HCT116 (cell line): ENCODE data around the gene TMEM254. TPM values are rescaled to one million over a fixed set of nuclear protein-coding genes. Genes with fewer than 3 reads are reported as not detected.

Experiments
- ATAC-seq: fragments of 200-7000 bp; cut with Tn5 transposase; 2 replicates; pipeline ENCODE4 v1.9.1; 2020; ENCODE audit warnings: mild to moderate bottlenecking, moderate library complexity
- BruUV-seq: library from RNA; stranded (reverse); fragments of 400-500 nt; replicated peaks from 2 replicates; lab custom pipeline; 2021; lab: Mats Ljungman, UMichigan
- CTCF ChIA-PET: fragments of 300-600 bp; sonication (Branson Sonifier 250); formaldehyde crosslinking; loops from one replicate; lab custom pipeline; 2021; ENCODE audit warnings: antibody characterized with exemption; lab: Charles Lee
- POLR2A ChIA-PET: fragments of 300-600, 350-600 bp; sonication (Branson Sonifier 250); formaldehyde crosslinking; loops from one replicate; lab custom pipeline; 2021; ENCODE audit warnings: antibody characterized with exemption; lab: Charles Lee
- RAD21 ChIA-PET, 2 experiments: fragments of 300-600 bp; sonication (Branson Sonifier 250); formaldehyde crosslinking; loops; one replicate each; lab custom pipeline; 2023; ENCODE audit warnings: low total read pairs in 2 of 2; ENCODE audit not compliant: uncharacterized antibody in 2 of 2, unreplicated experiment in 2 of 2, low non-redundant PET in 1 of 2; lab: Charles Lee
- DNase-seq: peaks from one replicate; pipeline ENCODE4 v3.0.0-alpha.2; 2010; ENCODE audit warnings: low read depth, low spot score
- H2AFZ ChIP-seq: fragments of 200-600 bp; shearing (Covaris generic), sonication (generic); 2 replicates; pipeline ENCODE4 v1.6.1; 2017; ENCODE audit warnings: low read depth, mixed run types, mixed read lengths, antibody characterized with exemption, low read length; ENCODE audit not compliant: poor library complexity, severe bottlenecking
- H3K27ac ChIP-seq: 2 replicates; pipeline ENCODE4 v1.5.1; 2012; ENCODE audit warnings: low read depth, low read length
- H3K27me3 ChIP-seq: fragments of 200-600 bp; sonication (generic); 2 replicates; pipeline ENCODE4 v1.6.1; 2016; ENCODE audit warnings: mixed run types, low read length, mixed read lengths; ENCODE audit not compliant: insufficient read depth
- H3K36me3 ChIP-seq, 2 experiments: fragments of 200-500 bp in 1 of 2; fragments of 200-600 bp in 1 of 2; sonication (Bioruptor generic) in 1 of 2; sonication (generic) in 1 of 2; 2 replicates each; pipeline versions ENCODE4 v1.5.1 to v1.6.1; 2014 to 2016; ENCODE audit warnings: low read length in 2 of 2, inconsistent platforms in 1 of 2, mixed read lengths in 1 of 2, mixed run types in 1 of 2; ENCODE audit not compliant: insufficient read depth in 2 of 2, control insufficient read depth in 1 of 2
- H3K4me1 ChIP-seq, 2 experiments: fragments of 200-600 bp in 1 of 2; sonication (generic) in 1 of 2; 2 replicates each; pipeline versions ENCODE4 v1.5.1 to v1.6.1; 2012 to 2017; ENCODE audit warnings: low read length in 2 of 2, inconsistent platforms in 1 of 2, mild to moderate bottlenecking in 1 of 2, mixed read lengths in 1 of 2, mixed run types in 1 of 2, moderate library complexity in 1 of 2; ENCODE audit not compliant: insufficient read depth in 2 of 2, control insufficient read depth in 1 of 2
- H3K4me2 ChIP-seq: fragments of 200-600 bp; sonication (generic); 2 replicates; pipeline ENCODE4 v1.6.1; 2017; ENCODE audit warnings: mixed run types, low read length, mixed read lengths
- H3K4me3 ChIP-seq, 2 experiments: fragments of 200-600 bp in 1 of 2; sonication (generic) in 1 of 2; replicated peaks in 1 of 2; 2 replicates each; pipeline ENCODE4 v1.5.1; 2011 to 2016; ENCODE audit warnings: low read length in 2 of 2, control low read depth in 1 of 2, low read depth in 1 of 2, mild to moderate bottlenecking in 1 of 2, mixed read lengths in 1 of 2, mixed run types in 1 of 2
- H3K79me2 ChIP-seq: fragments of 200-600 bp; sonication (generic); 2 replicates; pipeline ENCODE4 v1.6.1; 2017; ENCODE audit warnings: mild to moderate bottlenecking, mixed run types, low read length, moderate library complexity, mixed read lengths; ENCODE audit not compliant: insufficient read depth
- H3K9ac ChIP-seq: fragments of 200-600 bp; sonication (generic); 2 replicates; pipeline ENCODE4 v1.6.1; 2016; ENCODE audit warnings: low read length, mixed read lengths
- H3K9me2 ChIP-seq: fragments of 200-600 bp; sonication (generic), shearing (Covaris generic); 2 replicates; pipeline ENCODE4 v1.6.1; 2017; ENCODE audit warnings: mixed run types, mild to moderate bottlenecking, moderate library complexity; ENCODE audit not compliant: insufficient read depth
- H3K9me3 ChIP-seq, 2 experiments: fragments of 200-500 bp in 1 of 2; fragments of 200-600 bp in 1 of 2; sonication (Bioruptor generic) in 1 of 2; sonication (generic) in 1 of 2; 2 replicates each; pipeline ENCODE4 v1.6.1; 2014 to 2017; ENCODE audit warnings: low read length in 2 of 2, mixed read lengths in 2 of 2, inconsistent platforms in 1 of 2, low read depth in 1 of 2, mild to moderate bottlenecking in 1 of 2, mixed run types in 1 of 2, moderate library complexity in 1 of 2; ENCODE audit not compliant: control insufficient read depth in 1 of 2, insufficient read depth in 1 of 2
- H4K20me1 ChIP-seq: fragments of 200-600 bp; sonication (generic), shearing (Covaris generic); 2 replicates; pipeline ENCODE4 v1.6.1; 2017; ENCODE audit warnings: mixed run types, mild to moderate bottlenecking, moderate library complexity; ENCODE audit not compliant: insufficient read depth
- CBX3 ChIP-seq: IDR thresholded peaks from 2 replicates; pipeline ENCODE4 v1.6.1; 2012; ENCODE audit warnings: low read depth
- CEBPB ChIP-seq: IDR thresholded peaks from 2 replicates; pipeline ENCODE4 v1.6.1; 2012; ENCODE audit warnings: low read depth
- EZH2 ChIP-seq: fragments of 200-600 bp; sonication (generic); IDR thresholded peaks from 2 replicates; pipeline ENCODE4 v1.6.1; 2017; ENCODE audit warnings: antibody characterized with exemption, mixed run types
- SIN3A ChIP-seq: IDR thresholded peaks from 2 replicates; pipeline ENCODE4 v1.6.1; 2012; ENCODE audit warnings: low read depth
- TCF7L2 ChIP-seq: IDR thresholded peaks from 2 replicates; pipeline ENCODE4 v1.7.0; 2011; ENCODE audit warnings: borderline replicate concordance, inconsistent platforms; ENCODE audit not compliant: insufficient read depth, insufficient read length; ENCODE audit errors: extremely low read depth
- YY1 ChIP-seq: IDR thresholded peaks from 2 replicates; pipeline ENCODE4 v1.6.1; 2011; ENCODE audit warnings: low read length, low read depth, moderate library complexity, mild to moderate bottlenecking; ENCODE audit not compliant: insufficient replicate concordance; ENCODE audit errors: extremely low read depth
- ZBTB33 ChIP-seq: IDR thresholded peaks from 2 replicates; pipeline ENCODE4 v1.6.1; 2011; ENCODE audit warnings: mild to moderate bottlenecking, low read length, moderate library complexity; ENCODE audit not compliant: insufficient replicate concordance; ENCODE audit errors: extremely low read depth
- intact Hi-C: fragments of 100-400 bp; cut with micrococcal nuclease; formaldehyde crosslinking; loops from 2 replicates; pipeline ENCODE4 v1.10.0; 2022
- total RNA-seq: library from RNA; stranded (reverse); gene quantifications from one replicate; pipeline ENCODE4 v1.2.1, GENCODE V29; 2021; ENCODE audit not compliant: unreplicated experiment

Gene TMEM254
- total RNA-seq, 1 experiment from 2014 or later = 12.1 TPM

GRCh38 chr10:80081026-80081425 lies 2.6 kb downstream of the TMEM254 start:
- H3K9me2 ChIP-seq = no peaks in the 10 kb centered on the region
- no peaks in the 10 kb centered on the region for H3K79me2 ChIP-seq
- no peak overlapping the region for H3K4me3 ChIP-seq
- no TSS peak for BruUV-seq
- H3K27ac ChIP-seq = no peak overlapping the region
- RAD21 ChIA-PET = no interaction called here
- CTCF ChIA-PET = no interaction called here
- POLR2A ChIA-PET = no interaction called here
- no peak for TF ChIP-seq EZH2
- no peak for TF ChIP-seq TCF7L2
- no peak for TF ChIP-seq SIN3A
- no peak for TF ChIP-seq CEBPB
- no peak for TF ChIP-seq CBX3
- no peak for TF ChIP-seq ZBTB33
- TF ChIP-seq YY1 = no peak
- TF ChIP-seq, all 23 proteins: peak for 0
- Histone ChIP-seq H3K27me3 (no peaks in the 10 kb centered on the region), H3K4me1 (peaks cover 9 to 15% of the 10 kb centered on the region in 2 experiments; a peak in 3 of 4 replicates), H3K36me3 (0 out of 4 replicates have a peak, but pooled peaks cover 0 to 4% of the 10 kb centered on the region in 2 experiments), H3K9me3 (no peaks in the 10 kb centered on the region), H4K20me1 (no peaks in the 10 kb centered on the region), H2AFZ (no peak overlapping the region), H3K4me2 (no peak overlapping the region), H3K9ac (no peak overlapping the region)
- intact Hi-C loops = no loop called here
- no peak for ATAC-seq
- no peak for DNase-seq
